ENCODE results near the gene TNNT2.

TNNT2 gene

DNA sequence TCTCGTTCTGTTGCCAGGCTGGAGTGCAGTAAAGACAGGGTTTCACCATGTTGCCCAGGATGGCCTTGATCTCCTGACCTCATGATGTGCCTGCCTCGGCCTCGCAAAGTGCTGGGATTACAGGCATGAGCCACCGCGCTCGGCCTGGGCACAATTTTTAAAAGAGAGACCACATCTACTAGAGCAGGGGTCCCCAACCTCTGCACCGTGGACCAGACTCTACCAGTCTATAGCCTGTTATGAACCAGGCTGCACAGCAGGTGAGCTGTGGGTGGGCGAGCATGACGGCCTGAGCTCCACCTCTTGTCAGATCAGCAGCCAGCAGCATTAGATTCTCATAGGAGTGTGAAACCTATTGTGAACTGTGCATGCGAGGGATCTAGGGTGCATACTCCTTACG lies 20.8 kb downstream of the TNNT2 start:
- no peak for DNase-seq (ENCODE audit: low read depth in 2 of 2)

DNA sequence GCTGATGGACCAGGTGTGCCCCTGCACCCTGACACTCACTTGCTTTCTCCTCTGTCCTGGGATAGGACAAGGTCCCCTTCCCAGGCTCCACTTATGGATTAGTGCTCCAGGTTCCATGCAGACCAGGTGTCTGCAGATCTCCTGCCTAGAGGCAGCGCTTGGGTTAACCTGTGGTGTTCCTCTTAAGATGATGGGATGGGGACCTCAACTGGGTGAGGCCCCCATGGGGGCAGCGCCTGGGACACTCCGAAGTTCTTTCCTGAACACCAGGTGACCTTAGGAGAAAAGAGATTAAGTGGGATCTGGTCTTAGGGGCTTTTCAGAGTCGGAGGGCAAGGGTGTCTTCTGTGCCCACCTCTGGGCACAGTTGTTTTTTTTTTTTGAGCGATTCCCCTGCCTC lies 21.2 kb downstream of the TNNT2 start:
- DNase-seq (ENCODE audit: low read depth in 2 of 2): no peak

DNA sequence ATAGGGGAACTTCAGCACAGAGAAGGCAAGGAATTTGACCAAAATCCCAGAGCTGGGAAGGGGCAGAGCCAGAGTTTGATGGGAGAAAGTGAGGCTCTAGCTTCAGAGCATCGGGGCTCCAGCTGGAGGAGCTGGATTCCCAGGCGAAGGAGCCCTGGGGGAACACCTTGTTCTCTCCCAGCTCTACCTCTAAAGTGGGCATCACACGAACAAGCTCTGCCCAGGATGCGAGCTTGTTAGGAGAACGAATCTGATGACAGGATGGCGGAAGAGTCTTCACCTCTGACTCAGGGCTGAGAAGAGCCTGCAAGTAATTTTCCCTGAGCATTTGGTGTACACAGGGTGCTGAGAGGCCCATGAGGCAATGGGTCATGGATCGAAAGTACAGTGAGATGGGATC lies 22.0 kb downstream of the TNNT2 start:
- no peak for DNase-seq (ENCODE audit: low read depth in 2 of 2)

DNA sequence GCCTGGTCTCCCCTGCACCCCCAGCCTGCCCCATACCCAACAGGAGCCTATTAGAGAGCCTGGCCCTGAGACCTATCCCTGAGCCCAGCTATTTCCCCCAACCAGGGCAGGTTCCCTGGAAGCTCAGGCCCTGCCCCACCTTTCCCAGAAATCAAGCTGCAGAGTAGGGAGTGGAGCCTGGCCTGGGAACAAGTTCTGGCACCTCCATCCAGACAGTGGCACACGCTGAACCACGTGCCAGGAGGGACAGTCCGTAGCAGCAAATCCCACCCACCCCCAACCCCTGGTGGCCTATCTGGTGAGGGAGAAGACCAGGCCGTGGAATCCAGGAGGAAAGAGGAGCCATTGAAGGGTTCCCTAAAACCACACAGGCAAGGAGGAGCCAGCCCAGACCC lies 22.6 kb downstream of the TNNT2 start:
- no peak for DNase-seq (ENCODE audit: low read depth in 2 of 2)

DNA sequence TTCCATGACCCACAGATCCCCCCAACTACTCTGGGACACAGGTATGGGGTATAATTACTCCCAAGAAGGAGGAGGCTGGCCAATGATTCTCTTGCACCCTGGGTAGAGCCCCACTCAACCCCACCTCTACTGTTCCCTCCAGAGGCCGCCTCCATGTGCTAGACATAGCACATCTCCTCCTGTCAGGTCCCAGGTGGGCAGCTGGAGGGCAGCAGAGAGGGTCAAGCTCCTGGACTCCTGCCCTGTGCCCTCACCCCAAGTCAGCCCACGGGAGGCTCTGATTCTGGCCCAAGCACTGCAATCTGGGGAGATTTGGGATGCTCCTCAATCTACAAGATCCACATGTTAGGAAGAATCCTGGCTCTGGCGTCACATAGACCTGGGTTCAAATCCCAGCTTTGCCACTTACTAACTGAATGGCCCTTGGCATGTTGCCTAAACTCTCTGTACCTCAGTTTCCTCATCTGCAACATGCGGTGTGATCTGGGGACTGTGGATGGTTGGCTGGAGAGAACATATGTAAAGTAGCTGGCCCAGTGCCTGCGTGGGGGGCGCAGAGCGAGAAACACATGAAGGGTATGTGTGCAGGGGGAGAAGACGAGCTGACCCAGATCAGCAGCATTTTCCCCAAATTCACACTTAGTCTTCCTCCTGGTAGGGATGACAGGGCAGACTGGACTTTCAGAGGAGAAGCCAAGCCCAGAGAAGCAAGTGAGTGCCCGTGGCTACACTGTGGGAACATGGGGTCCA lies 23.2 kb downstream of the TNNT2 start:
- DNase-seq (ENCODE audit: low read depth in 2 of 2): no peak

DNA sequence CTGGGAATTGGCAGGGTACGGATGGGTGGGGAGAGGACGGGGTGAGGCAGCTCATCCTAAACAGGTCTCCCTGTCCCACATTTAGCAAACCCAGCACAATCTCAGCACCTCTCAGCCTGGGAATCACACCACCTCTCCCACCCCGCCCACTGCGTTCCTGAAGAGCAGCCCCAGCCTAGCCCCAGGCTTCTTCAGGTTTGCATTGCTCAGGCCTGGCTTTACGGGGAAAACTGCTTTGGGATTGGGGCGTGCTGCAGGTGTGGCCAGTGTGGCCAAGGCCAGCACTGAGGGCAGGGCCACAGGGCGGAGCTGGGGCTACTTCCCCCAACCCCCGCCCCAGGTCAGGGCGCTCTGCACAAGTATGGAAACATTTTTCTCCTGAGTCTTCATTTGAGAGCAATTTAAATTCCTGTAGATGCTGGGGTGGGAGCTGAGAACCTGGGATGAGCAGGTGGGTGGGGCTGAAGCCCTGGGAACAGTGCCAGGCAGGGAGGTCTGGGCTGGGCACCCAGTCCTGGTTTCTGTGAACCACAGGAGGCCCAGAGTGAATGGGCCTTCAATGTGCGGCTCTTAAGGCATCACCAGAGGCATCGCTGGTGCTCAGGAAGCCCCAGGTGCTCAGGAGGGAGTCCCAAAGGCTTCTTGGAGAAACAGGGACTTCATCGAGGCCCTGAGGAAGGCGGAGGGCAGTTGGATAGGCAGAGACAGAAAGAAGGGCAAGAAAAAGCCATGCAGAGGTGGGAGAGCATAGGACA lies 24.1 kb downstream of the TNNT2 start:
- no peak for DNase-seq (ENCODE audit: low read depth in 2 of 2)

DNA sequence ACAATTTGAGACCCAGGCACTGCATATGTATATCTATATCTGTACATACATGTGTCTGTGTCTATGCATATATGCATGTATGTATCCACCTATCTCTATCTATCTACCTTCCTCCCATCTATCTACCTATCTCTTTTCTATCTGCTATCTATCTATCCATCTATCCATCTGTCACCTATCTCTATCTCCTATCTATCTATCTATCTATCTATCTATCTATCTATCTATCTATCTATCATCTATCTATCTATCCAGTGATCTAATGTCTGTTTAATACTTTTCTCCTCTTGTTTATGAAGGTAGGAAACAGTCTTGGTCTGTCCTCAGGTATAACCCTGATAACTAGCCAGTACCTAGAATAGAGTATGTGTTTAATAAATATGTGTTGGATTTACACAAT lies 25.9 kb downstream of the TNNT2 start:
- DNase-seq (ENCODE audit: low read depth in 2 of 2): no peak

DNA sequence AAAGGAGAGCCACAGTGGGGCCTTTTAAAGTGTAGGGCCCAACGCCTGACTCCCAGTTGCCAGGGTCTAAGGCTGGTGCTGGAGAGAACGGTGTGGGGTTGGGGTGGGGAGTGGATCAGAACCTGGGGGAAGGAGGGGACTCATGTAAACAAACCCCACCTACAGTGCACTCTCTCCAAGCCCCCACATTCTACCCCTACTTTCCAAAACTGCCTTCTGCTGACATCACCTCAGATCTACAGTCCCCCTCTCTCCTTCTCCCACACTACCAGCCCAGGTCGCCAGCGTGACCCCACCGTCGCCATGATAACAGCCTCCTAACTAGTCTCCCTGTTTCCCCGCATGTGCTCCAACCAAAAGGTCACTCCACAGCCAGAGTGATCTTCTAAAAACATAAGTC lies 26.6 kb downstream of the TNNT2 start:
- DNase-seq (ENCODE audit: low read depth in 2 of 2): no peak

DNA sequence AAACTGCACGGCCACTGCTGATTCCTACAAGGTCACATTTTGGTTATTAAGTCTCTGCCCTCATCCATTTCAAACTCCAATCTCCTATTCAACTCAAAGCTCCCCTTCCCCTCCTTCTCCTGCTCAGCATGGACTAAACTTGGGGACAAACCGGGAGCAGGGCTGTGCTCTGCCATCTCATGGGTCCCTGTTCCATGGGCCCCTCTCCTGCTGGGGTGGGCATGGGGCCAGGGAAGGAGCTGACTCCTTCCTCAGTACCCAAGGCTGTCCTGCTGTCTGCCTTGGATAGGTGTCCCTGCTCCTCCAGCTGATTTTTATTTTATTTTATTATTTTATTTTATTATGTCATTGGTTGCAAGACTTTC lies 27.1 kb downstream of the TNNT2 start:
- DNase-seq (ENCODE audit: low read depth in 2 of 2): no peak

DNA sequence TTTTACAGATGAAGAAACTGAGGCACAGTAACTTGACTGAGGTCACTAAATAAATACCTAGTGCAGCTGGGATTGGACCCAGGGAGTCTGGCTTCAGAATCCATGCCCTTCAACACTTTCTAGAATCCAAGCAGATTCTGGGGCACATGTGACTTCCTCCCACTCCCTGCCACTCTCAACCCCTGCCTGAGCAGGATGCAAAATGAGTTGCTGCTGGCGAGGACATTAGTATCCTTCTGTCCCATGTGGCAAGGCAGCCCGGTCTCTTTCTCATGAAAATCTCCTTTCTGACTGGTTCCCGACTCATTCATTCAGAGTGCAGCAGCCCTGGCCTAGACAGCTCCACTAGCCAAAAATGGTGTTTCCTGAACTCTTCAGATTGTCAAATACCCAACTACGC lies 28.4 kb downstream of the TNNT2 start:
- no peak for DNase-seq (ENCODE audit: low read depth in 2 of 2)

DNA sequence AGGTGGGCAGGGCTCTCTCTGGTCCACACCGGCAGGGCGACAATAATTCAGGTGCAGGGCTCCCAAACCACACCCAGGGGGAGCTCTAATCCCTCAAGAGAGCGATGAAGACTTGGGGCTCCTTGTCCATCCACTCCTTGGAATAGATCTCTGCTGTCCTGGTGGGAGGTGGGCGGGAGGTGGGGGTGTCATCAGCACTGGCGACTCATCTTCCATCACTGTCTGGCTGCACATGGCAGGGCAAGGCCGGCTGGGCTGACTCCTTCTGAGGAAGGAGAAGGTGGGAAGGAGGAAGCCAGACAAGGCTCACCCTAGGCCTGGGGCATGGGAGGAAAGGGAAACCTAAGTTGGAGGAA lies 29.3 kb downstream of the TNNT2 start:
- DNase-seq (ENCODE audit: low read depth in 2 of 2): no peak

DNA sequence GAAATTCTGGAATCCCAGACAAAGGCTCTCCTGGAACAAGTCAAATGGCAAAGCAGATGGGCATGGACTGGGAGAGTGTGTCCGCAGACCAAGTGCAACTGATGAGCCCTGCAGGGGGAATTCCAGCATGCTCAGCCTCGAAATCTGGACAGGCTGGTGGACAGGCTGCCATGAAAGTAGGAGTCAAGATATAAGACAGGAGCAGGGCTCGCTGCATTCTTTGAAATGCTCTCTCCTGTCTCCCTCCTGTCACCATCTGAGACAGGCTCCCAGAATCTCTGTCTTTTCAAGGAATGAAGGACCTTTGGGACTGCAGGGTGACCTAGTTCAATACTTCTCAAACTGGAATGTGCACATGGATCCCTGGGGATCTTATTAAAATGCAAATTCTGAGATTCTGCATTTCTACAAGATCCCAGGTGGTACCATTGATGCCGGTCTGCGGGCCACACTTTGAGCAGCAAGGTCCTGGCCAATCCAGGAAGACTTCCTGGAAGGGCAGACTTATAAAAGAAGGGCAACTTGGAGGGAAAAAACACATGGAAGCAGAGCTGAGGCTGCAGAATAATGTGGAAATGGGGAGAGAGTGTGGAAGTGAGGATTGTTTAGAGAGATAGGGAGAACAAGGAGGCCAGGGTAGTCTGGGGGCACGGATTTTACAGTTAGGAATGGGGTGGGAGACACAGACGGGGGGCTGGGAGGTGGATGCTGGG lies 29.8 kb downstream of the TNNT2 start:
- no peak for DNase-seq (ENCODE audit: low read depth in 2 of 2)

DNA sequence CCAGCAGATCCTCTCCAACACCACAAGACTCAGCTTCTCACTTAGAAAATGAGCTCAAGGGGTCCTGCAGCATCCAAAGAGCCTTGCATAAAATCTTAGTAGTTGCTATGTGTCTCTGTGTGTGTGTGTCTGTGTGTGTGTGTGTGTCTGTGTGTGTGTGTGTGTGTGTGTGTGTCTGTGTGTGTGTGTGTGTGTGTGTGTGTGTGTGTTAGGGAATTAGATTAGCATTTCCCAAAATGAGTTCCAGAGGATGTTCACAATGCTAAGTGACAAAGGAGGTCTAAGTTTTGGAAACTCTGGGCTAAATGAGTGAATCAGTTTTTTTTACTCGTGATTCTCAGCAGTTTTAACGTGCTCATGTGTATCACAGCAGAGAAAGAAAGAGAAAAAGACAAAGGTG lies 30.5 kb downstream of the TNNT2 start:
- DNase-seq (ENCODE audit: low read depth in 2 of 2): no peak

DNA sequence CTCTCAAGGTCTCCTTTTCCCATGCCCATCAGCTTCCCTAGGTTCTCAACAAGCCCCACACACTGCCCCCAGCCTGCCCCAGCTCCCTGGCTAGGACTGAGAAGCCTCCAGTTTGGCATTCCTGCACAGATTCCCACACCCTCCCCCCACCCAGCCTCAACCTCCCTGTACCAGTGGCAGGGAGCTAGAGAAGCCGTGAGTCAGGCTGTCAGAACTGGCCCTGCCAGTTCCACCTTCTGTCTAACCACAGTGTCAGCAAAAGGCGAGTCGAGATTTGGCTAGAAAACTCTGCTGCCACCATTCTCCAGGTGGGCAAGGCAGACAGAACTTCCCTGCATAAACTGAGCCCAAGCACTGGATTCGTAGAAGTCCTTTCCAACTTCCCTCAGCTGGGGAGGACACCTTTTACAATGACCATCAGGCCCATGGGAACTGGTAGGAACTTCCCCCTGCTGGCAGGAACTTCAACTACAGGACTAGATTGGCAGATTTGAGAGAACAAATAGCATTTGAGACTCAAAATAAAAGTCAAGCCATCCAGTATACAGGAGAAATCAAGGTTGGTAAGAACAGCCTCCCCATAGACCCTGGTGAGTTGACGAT lies 31.0 kb downstream of the TNNT2 start:
- DNase-seq (ENCODE audit: low read depth in 2 of 2): no peak

DNA sequence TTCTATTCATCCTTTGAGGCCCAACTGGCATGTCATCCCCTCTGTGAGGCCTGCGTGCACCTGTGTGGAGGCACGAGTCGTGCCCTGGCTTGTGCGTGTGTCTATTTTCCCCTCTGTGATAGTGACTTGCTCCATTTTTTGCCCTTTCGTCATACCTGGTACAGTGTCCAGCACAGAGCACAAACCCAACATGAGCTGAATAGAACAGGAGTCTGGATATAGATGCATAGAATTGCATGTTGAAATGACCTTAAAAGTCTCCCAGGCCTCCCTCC lies 32.5 kb downstream of the TNNT2 start:
- DNase-seq (ENCODE audit: low read depth in 2 of 2): no peak

DNA sequence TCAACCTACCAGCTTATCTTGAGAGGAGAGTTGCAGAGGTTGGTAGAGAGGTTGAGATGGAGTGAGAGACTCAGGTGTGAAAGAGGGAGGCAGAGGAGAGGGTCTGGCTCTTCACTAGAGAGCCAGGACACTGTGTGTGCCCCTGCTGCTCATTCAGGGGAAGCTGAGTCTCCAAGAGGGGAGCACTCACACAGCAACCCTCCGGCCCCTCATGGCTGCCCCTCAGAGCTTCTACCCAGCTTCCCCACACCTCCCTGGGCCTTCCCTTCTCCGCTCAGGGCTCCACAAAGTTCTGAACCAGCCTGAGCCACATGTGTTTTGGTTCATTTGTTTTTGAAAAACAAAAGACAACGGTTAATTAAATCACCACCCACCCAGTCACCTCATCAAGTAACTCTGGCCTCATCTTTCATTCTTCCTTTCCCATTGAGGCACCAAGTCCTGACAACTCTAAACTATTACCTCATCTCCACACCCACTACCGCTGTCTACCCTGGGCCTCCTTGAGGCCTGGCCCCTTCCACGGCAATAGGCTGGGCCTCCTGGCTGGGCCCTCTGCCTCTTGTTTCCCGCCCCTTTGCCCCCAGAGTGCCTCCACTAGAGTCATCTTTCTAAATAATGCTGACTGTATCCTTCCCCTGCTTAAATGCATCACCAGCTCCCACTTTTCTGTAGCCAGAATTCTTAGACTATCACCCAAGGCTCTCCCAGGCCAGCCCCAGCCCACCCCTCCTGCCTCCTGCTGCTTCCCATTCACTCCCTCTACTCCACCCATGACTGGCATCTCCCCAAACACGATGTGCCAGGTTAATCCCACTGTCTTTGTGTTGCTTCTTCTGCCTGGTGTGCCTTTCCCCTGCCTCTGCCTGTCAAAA lies 33.0 kb downstream of the TNNT2 start:
- no peak for DNase-seq (ENCODE audit: low read depth in 2 of 2)

DNA sequence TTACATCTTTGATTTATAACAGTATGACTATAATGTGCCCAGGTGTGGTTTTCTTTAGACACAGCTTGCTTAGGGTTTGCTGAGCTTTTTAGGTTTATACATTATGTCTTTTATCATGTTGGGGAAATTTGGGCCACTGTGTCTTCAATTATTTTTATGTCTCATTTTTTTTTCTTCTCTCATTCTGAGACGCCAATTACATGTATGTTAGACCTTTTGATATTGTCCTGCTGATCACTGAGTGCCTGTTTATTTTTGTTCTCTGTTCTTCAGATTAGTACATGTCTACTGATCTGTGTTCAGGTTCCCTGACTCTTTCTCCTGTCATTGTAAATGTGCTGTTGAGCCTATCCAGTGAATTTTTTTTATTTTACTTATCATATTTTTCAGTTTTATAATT lies 36.1 kb downstream of the TNNT2 start:
- DNase-seq (ENCODE audit: low read depth in 2 of 2): no peak

DNA sequence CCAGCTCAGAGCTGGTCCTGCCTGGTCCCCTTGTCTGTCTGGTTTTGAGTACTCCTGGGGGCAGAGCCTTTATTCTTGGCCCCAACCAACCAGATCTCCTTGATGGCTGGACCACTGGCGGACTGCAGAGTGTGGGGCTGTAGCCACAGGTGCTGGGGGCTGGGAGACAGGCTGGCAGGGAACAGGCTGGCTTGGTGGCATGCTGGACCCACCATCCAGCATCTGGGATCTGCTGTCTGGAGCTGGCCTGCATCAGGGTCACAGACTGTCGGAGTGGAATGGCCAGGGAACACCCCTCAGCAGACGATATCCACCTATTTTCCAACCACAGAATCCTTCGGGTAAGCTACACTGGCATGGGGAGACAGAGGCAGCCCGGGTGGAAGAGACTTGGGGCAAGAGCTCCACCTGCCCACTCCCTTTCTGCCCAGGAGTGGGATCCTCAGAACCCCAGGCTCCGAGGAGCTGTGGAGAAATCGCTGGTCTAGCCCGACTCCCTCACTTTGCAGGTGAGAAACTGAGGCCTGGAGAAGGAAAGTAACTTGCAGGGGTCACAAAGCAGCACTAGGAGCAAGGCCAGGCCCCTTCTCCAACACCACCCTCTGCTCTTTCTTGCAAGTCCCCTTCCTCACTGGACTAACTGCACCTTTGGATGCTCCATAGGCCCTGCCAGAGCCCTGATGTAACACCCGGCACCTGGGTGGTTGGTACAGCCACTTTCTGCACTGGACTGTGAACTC lies 40.6 kb downstream of the TNNT2 start:
- DNase-seq (ENCODE audit: low read depth in 2 of 2): no peak

DNA sequence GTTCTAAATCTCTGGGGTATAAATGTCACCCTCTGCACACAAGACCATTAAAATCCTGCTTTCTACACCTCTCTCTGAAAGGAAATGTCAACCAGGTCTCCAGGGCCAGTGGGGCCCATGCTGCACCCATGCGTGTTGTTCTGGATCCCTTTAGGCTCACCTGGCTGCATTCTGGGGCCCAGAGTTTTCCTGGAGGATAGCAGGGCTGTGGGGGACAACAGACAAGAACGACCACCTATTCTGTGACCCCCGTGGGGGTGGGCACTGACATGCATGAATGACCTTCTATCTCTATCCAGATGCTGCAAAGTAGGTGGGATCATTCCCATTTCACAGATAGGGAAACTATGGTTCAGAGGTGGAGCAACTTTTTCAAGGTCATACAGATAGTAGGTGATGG lies 41.6 kb downstream of the TNNT2 start:
- DNase-seq (ENCODE audit: low read depth in 2 of 2): no peak

DNA sequence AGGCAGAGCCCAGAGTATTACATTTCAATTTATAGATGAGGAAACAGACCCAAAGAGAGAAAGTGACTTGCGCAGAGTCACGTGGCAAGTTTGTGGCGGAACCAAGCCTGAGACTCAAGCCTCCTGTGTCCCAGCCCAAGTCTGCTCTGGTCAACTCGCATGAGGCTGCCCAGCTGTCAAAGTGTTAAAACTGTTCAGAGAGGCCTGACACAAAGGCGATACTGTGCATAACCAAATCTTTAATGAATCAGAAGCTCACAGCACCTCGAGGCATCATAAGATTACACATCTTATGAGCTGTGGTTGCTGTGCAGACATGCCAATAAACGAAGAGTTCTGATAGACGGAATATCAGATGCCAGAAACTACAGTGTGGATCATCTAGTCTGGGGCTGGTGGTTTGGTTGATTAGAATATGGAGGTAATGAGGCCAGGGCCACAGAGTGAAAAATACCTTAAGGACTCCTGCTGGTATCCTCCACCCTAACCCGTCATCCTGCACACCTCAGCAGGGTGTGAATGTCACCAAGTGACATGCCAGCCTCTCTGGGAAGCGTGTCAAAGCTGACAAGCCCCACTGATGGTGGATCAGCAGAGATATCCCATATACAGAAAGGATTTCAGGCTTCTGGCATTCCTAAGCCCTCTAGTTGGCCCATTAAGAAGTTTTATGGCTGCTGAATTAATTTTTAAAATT lies 42.2 kb downstream of the TNNT2 start:
- DNase-seq (ENCODE audit: low read depth in 2 of 2): no peak
